Measurements from ENCODE around the gene LDLRAD4.

DNA sequence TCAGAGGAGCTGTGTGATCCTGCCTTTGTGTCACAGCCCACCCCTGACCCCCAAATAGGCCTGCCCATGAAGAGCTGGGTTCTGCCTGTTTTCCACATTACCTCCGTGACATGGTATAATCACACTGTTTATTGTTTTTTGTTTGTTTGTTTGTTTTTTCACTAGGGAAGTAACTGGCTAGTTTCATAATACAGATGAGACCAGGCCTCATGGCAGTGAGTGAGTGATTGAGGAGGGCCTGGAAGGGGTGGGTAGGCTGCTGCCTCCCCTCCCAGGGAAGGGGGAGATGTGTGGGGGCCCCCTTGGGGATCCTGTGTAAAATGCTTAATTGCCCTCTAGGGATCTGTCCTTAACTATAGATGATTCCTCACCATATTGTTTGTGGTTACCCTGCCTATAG, 190.5 kb downstream of the LDLRAD4 start:
- no peak for TF ChIP-seq RAD21 (IDR thresholded peaks at IDR 0.05; ENCODE audit: low read length)
- TF ChIP-seq, protein P1, sequence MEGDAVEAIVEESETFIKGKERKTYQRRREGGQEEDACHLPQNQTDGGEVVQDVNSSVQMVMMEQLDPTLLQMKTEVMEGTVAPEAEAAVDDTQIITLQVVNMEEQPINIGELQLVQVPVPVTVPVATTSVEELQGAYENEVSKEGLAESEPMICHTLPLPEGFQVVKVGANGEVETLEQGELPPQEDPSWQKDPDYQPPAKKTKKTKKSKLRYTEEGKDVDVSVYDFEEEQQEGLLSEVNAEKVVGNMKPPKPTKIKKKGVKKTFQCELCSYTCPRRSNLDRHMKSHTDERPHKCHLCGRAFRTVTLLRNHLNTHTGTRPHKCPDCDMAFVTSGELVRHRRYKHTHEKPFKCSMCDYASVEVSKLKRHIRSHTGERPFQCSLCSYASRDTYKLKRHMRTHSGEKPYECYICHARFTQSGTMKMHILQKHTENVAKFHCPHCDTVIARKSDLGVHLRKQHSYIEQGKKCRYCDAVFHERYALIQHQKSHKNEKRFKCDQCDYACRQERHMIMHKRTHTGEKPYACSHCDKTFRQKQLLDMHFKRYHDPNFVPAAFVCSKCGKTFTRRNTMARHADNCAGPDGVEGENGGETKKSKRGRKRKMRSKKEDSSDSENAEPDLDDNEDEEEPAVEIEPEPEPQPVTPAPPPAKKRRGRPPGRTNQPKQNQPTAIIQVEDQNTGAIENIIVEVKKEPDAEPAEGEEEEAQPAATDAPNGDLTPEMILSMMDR (IDR thresholded peaks at IDR 0.05) = no peak
- TF ChIP-seq, protein P2, sequence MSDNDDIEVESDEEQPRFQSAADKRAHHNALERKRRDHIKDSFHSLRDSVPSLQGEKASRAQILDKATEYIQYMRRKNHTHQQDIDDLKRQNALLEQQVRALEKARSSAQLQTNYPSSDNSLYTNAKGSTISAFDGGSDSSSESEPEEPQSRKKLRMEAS (IDR thresholded peaks at IDR 0.05; ENCODE audit: low read depth) = no peak
- no peak for TF ChIP-seq EZH2phosphoT487 (IDR thresholded peaks at IDR 0.05; ENCODE audit: borderline replicate concordance, low read depth)
- TF ChIP-seq FOSL2 (IDR thresholded peaks at IDR 0.05; ENCODE audit: borderline replicate concordance, low read depth) = no peak
- no peak for TF ChIP-seq YY1 (IDR thresholded peaks at IDR 0.05; ENCODE audit: low read depth)
- no peak for TF ChIP-seq FOXM1 (IDR thresholded peaks at IDR 0.05; ENCODE audit: low read depth)
- TF ChIP-seq, protein P3, sequence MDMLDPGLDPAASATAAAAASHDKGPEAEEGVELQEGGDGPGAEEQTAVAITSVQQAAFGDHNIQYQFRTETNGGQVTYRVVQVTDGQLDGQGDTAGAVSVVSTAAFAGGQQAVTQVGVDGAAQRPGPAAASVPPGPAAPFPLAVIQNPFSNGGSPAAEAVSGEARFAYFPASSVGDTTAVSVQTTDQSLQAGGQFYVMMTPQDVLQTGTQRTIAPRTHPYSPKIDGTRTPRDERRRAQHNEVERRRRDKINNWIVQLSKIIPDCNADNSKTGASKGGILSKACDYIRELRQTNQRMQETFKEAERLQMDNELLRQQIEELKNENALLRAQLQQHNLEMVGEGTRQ (IDR thresholded peaks at IDR 0.05; ENCODE audit: borderline replicate concordance, low read depth, low read length) = no peak

Measured in SK-N-SH (cell line).